K562 (cell line): ENCODE measurements around the gene TMEM181. TPM values are rescaled to one million over a fixed set of nuclear protein-coding genes. Genes with fewer than 3 reads are reported as not detected.

Source experiments
- ATAC-seq: fragments of 200-7000 bp; cut with Tn5 transposase; 3 replicates; pipeline ENCODE4 v1.9.1; 2020; ENCODE audit warnings: moderate library complexity
- BruUV-seq: library from RNA; stranded (reverse); fragments of 400-500 nt; replicated peaks from 2 replicates; lab custom pipeline; 2021; lab: Mats Ljungman, UMichigan
- CTCF ChIA-PET: fragments of 300-600 bp; formaldehyde crosslinking; extraction: SDS; loops from one replicate; lab custom pipeline; 2021; ENCODE audit warnings: low intra/inter-chr PET ratio; lab: Yijun Ruan, JAX
- POLR2A ChIA-PET: fragments of 300-600, 350-650 bp; sonication (Branson Sonifier 250); formaldehyde crosslinking; extraction: SDS; loops from one replicate; lab custom pipeline; 2021; ENCODE audit warnings: antibody characterized with exemption, inconsistent platforms; lab: Yijun Ruan, JAX
- DNase-seq, 4 experiments: peaks; one replicate each; pipeline versions ENCODE4 v3.0.0 to v3.0.0-alpha.2; 2011 to 2018; ENCODE audit warnings: low spot score in 3 of 4, mixed read lengths in 3 of 4; ENCODE audit errors: extremely low read depth in 1 of 4
- FAIRE-seq: peaks from 2 replicates; lab custom pipeline; 2011; peaks lifted over from hg19 to GRCh38; lab: Jason Lieb, UNC
- H2AFZ ChIP-seq: 2 replicates; pipeline ENCODE4 v1.6.0; 2011; ENCODE audit warnings: low read depth, low read length, control low read depth, inconsistent platforms
- H3K27ac ChIP-seq: fragments of 200-600 bp; 3 replicates; pipeline ENCODE4 v1.8.0; 2011; ENCODE audit warnings: low read depth, mild to moderate bottlenecking, control low read depth, inconsistent platforms, low read length, moderate library complexity, mixed read lengths; ENCODE audit errors: extremely low read depth
- H3K27me3 ChIP-seq, 2 experiments: fragments of 300-600 bp in 1 of 2; 2 replicates in 1 of 2; 3 replicates in 1 of 2; pipeline versions ENCODE4 v1.6.0 to v1.8.0; 2011; ENCODE audit warnings: inconsistent platforms in 2 of 2, low read length in 2 of 2, mild to moderate bottlenecking in 1 of 2, mixed read lengths in 1 of 2, moderate library complexity in 1 of 2; ENCODE audit not compliant: control insufficient read depth in 2 of 2, insufficient read depth in 2 of 2
- H3K36me3 ChIP-seq: fragments of 300-600 bp; 3 replicates; pipeline ENCODE4 v1.8.0; 2011; ENCODE audit warnings: mild to moderate bottlenecking, low read length, inconsistent platforms; ENCODE audit not compliant: control insufficient read depth, insufficient read depth
- H3K4me1 ChIP-seq, 2 experiments: fragments of 200-600 bp in 1 of 2; replicated peaks in 1 of 2; 2 replicates in 1 of 2; 3 replicates in 1 of 2; pipeline versions ENCODE4 v1.5.1 to v1.8.0; 2011; ENCODE audit warnings: inconsistent platforms in 2 of 2, low read length in 2 of 2, mild to moderate bottlenecking in 1 of 2, mixed read lengths in 1 of 2, moderate library complexity in 1 of 2; ENCODE audit not compliant: control insufficient read depth in 2 of 2, insufficient read depth in 2 of 2
- H3K4me2 ChIP-seq: 2 replicates; pipeline ENCODE4 v1.6.1; 2011; ENCODE audit warnings: low read length, control low read depth, inconsistent platforms, mixed read lengths; ENCODE audit not compliant: insufficient read depth
- H3K4me3 ChIP-seq: fragments of 200-600 bp; sonication (generic), shearing (Covaris generic); 2 replicates; pipeline ENCODE4 v1.5.1; 2016; ENCODE audit warnings: control low read depth, inconsistent platforms
- H3K79me2 ChIP-seq: fragments of 200-600 bp; 3 replicates; pipeline ENCODE4 v1.8.0; 2011; ENCODE audit warnings: low read length, inconsistent platforms; ENCODE audit not compliant: control insufficient read depth, insufficient read depth
- H3K9ac ChIP-seq, 2 experiments: 2 replicates each; pipeline versions ENCODE4 v1.6.0 to v1.6.1; 2011; ENCODE audit warnings: low read depth in 2 of 2, low read length in 2 of 2, control low read depth in 1 of 2, inconsistent platforms in 1 of 2, mild to moderate bottlenecking in 1 of 2, mixed read lengths in 1 of 2; ENCODE audit not compliant: insufficient read depth in 1 of 2
- H3K9me1 ChIP-seq: one replicate; pipeline ENCODE4 v1.6.0; 2011; ENCODE audit warnings: inconsistent platforms, mild to moderate bottlenecking, low read length, moderate library complexity; ENCODE audit not compliant: control insufficient read depth, insufficient read depth
- H3K9me3 ChIP-seq: replicated peaks from 2 replicates; pipeline ENCODE4 v1.5.1; 2011; ENCODE audit warnings: low read depth, low read length, inconsistent platforms; ENCODE audit not compliant: control insufficient read depth, insufficient read depth
- H4K20me1 ChIP-seq: replicated peaks from 2 replicates; pipeline ENCODE4 v1.6.1; 2011; ENCODE audit warnings: low read length, inconsistent platforms, mixed read lengths; ENCODE audit not compliant: control insufficient read depth, insufficient read depth
- EZH2 ChIP-seq: IDR thresholded peaks from 2 replicates; pipeline ENCODE4 v1.6.1; 2012; ENCODE audit warnings: low read depth, mild to moderate bottlenecking, inconsistent platforms, low read length, borderline replicate concordance
- GATAD2B ChIP-seq: fragments of 450-650 bp; IDR thresholded peaks from 2 replicates; pipeline ENCODE4 v1.6.1; 2017; ENCODE audit warnings: mild to moderate bottlenecking, borderline replicate concordance
- HDAC2 ChIP-seq: fragments of 450-650 bp; IDR thresholded peaks from 2 replicates; pipeline ENCODE4 v1.6.1; 2016; ENCODE audit warnings: mild to moderate bottlenecking
- MCM5 ChIP-seq: fragments of 450-650 bp; IDR thresholded peaks from 2 replicates; pipeline ENCODE4 v1.6.1; 2016; ENCODE audit warnings: low read depth
- POLR2G ChIP-seq: fragments of 200-400 bp; formaldehyde crosslinking; IDR thresholded peaks from 2 replicates; pipeline ENCODE4 v1.6.1; 2017; ENCODE audit warnings: low read depth, mild to moderate bottlenecking, antibody characterized with exemption, low read length, moderate library complexity
- SPI1 ChIP-seq: IDR thresholded peaks from 2 replicates; pipeline ENCODE4 v1.6.1; 2011; ENCODE audit warnings: low read depth, low read length, control low read depth, borderline replicate concordance
- ZNF197 ChIP-seq: fragments of 200-800 bp; sonication (Bioruptor generic); IDR thresholded peaks from 2 replicates; pipeline ENCODE4 v1.6.1; 2016; ENCODE audit warnings: low read depth, missing genetic modification characterization, missing compliant biosample characterization
- WGBS: fragments of 100-300 bp; shearing (Covaris generic); methylation state at CpG from one replicate; pipeline ENCODE4 v1.1.6; 2016; ENCODE audit warnings: low coverage, mixed read lengths; ENCODE audit not compliant: insufficient coverage; ENCODE audit errors: missing lambda C conversion rate; 5-methylcytosine and 5-hydroxymethylcytosine counted together
- in situ Hi-C: fragments of 300-500 bp; cut with MboI; formaldehyde crosslinking; loops from 4 replicates; pipeline ENCODE4 v1.15.0; 2018; ENCODE audit warnings: inconsistent platforms, mixed read lengths
- intact Hi-C: fragments of 100-400 bp; cut with micrococcal nuclease; formaldehyde crosslinking; loops from 2 replicates; pipeline ENCODE4 v1.14.2; 2022
- polyA plus RNA-seq, 8 experiments: library from polyadenylated mRNA; depleted of rRNA in 4 of 8; stranded (reverse) in 5 of 8; unstranded in 3 of 8; fragments of >200 nt; fragmentation: Nextera tagmentation in 2 of 8; fragmentation: Illumina TruSeq in 1 of 8; extraction: Ambion mirVana in 2 of 8; extraction: Trizol in 1 of 8; gene quantifications; 2 replicates each; pipeline versions ENCODE4 v1.2.1 to v1.2.3, GENCODE V29; 2011 to 2014; ENCODE audit warnings: inconsistent platforms in 1 of 8, missing spikeins in 1 of 8
- total RNA-seq, 7 experiments: library from RNA; depleted of rRNA in 6 of 7; stranded (reverse); fragments of >200 nt in 6 of 7; fragmentation: Illumina TruSeq in 2 of 7; extraction: Trizol in 2 of 7; gene quantifications; 2 replicates each; pipeline versions ENCODE4 v1.2.1 to v1.2.3, GENCODE V29; 2011 to 2021; ENCODE audit warnings: low replicate concordance in 1 of 7

The TMEM181 gene
- total and polyA plus RNA-seq, 9 of the 15 experiments (the other 6 are each of a cell fraction or from before 2014, with no cell fraction given) = 5.6 to 27.2 (median 19.9) TPM

DNA sequence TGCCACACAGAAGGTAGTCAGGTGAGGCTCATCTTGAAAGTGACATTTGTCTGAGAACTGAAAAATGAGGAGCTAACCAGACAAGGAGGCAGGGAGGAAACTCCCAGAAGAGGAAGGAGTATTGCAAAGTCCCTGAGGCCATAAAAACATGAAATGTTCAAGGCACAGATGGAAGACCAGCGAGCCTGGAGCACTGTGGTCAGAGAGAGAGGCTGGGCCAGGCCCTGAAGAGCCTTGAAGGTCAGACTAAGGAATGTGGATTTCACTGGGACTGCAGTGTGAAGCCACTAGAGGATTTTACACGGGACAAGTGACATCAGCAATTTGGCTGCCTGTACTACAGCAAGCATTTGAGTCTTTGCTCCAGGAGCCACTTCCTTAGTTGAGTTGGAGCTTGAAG lies 21.1 kb upstream of the TMEM181 start:
- BruUV-seq = no TSS peak
- no peak overlapping the region for H3K4me3 ChIP-seq
- no peaks in the 10 kb centered on the region for H3K79me2 ChIP-seq
- in situ Hi-C loops = no loop called here
- no peak for ATAC-seq
- intact Hi-C loops = no loop called here
- no peaks in the 10 kb centered on the region for H3K9me1 ChIP-seq
- no peak overlapping the region for H3K27ac ChIP-seq
- TF ChIP-seq HDAC2 = no peak
- TF ChIP-seq GATAD2B = no peak
- no peak for TF ChIP-seq EZH2
- no peak for TF ChIP-seq ZNF197 (CRISPR knock-in tag)
- TF ChIP-seq MCM5 = no peak
- TF ChIP-seq POLR2G = no peak
- TF ChIP-seq SPI1 = 0 out of 2 replicates have a peak, but pooled peaks have one; percentile 8
- H3K4me1 ChIP-seq = peaks cover 0 to 17% of the 10 kb centered on the region in 2 experiments; a peak in 4 of 5 replicates
- peaks cover 12% of the 10 kb centered on the region for H4K20me1 ChIP-seq
- peaks cover 51 to 63% of the 10 kb centered on the region in 2 experiments for H3K27me3 ChIP-seq
- ChIA-PET CTCF (no interaction called here), POLR2A (interaction anchor here (0.6 to 1.3 kb wide), 6 partner anchors 12 to 279 kb away, joined by 3 to 6 read pairs (median 4); no protein-coding TSS in a partner anchor)
- H3K9me3 ChIP-seq = no peaks in the 10 kb centered on the region
- H3K9ac ChIP-seq = no peak overlapping the region
- 0% methylated on average over 2 of the region's 2 CpGs for WGBS
- H3K4me2 ChIP-seq = no peak overlapping the region
- no peak for DNase-seq
- no peaks in the 10 kb centered on the region for H3K36me3 ChIP-seq
- peak; percentile 51 for FAIRE-seq
- no peak overlapping the region for H2AFZ ChIP-seq
